HG03354 (cell line): ENCODE measurements around the gene LRP2.

ENCODE experiments used
- ATAC-seq: cut with Tn5 transposase; IDR thresholded peaks from one replicate; pipeline ENCODE4 v1.9.1; 2021; ENCODE audit warnings: mild to moderate bottlenecking; ENCODE audit not compliant: unreplicated experiment, poor library complexity, severe bottlenecking

LRP2 gene

DNA sequence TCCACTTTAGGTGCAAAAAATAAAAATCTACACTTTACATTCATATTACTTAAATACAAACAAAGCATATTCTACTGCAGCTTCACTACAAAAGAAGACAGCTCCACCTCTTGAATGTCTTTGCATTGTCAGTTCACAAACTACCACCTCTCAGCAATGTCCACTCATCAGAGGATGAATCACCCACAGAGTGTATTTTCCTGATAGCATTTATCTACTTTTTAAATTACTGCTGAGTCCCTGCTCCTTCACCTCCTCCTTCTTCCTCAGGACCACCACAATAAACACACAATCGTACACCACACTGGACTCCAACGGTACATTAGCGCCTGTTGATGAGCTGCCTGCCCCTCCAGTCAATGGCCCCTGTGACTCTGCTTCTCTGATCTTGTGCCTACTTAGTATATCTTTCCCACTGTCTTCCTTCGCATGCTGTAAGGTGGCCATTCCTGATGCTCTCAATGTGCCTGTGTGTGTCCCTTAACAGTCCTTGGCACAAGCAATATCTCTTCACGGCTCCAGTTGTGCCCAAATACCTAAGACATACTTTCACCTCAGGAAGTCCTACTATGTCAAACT, 172.0 kb downstream of the LRP2 start:
- no peak for ATAC-seq

DNA sequence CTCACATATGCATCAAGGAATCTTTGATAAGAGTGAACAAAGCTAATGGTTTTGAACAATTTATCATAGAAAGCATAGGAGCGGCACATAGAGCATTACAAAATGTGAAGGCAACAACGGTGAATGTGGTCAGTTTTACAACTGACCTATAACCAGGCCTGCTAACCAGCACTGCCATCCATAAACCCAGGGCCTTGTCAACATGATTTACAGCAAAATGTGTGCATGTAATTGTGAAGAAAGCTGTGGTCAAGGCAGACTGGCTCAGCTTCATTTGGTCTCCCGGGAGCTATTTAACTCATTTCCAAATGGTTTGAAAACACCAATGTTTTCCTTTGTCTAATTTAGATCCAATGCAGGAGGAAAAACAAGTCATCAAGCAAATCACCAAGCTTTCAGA, 173.2 kb downstream of the LRP2 start:
- ATAC-seq = no peak

DNA sequence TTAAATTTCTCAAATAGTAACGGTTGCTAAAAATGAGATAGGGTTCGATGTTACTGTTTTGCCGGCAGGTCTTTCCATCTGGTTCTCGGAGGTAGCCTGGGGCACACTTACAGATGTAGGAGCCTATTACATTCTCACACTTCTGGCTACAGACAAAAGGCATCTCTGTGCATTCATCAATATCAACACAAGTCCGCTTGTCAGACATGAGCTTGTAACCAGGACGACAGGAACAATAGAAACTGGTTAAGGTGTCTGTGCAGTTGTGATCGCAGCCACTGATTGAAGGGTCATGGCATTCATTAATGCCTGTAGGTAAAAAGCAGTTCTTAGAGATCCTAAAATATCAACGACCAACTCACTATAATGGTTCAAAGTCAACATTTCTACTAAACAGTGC, 176.6 kb downstream of the LRP2 start:
- ATAC-seq = no peak

DNA sequence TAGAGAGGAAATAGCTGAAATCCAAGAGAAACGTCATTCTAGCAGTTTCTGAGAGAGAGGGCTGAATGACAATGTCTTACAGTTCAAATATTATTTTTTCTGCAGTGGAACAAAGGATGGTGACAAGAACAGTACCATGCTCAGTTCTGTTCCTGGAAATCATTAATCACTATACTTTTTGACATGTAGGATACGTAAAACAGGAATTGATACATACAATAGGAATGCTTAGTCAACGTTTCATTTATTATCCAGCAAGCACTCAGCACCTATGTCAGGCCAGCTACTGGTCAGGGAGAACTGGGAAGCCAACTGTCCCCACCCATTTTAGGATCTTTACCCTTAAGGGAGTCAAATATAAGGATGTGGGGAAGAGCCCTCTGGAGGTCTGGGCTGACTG, 178.3 kb downstream of the LRP2 start:
- no peak for ATAC-seq

DNA sequence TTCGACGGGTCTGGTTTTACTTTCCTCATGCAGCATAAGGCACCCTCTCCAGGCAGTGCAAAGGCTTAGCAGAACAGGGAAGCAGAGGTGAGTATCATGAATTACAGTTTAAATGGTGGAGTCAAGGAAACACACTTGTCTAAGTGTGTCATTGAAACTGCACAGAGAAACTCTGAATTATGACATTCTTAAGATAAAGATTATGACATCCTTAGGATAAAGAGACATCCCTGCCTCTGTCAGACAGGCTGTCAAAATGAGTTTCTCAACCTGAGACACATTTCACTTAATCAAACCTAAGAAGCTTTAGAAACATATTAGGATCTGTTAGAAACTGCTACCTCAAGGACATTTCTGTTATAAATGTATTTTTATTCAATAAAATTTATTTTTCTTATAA, 179.8 kb downstream of the LRP2 start:
- no peak for ATAC-seq

DNA sequence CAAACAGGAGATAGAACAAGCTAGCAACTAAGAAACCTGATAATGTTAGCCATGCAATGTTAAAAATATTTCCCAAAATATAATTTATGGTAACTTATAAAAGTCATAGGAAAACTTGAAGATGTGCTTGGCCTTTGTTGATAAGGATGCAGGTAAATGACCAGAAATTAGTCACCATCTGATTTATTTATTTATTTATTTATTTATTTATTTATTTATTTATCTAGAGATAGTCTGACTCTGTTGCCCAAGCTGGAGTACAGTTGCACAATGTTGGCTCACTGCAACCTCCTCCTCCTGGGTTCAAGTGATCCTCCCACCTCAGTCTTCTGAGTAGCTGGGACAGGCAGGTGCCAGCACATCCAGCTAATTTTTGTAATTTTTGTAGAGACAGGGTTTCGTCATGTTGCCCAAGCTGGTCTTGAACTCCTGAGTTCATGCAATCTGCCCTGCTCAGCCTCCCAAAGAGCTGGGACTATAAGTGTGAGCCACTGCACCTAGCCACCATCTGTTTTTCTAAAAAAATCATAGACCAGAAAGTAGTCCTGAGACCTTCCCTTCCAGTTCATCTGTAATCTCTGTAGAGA, 183.4 kb downstream of the LRP2 start:
- no peak for ATAC-seq

DNA sequence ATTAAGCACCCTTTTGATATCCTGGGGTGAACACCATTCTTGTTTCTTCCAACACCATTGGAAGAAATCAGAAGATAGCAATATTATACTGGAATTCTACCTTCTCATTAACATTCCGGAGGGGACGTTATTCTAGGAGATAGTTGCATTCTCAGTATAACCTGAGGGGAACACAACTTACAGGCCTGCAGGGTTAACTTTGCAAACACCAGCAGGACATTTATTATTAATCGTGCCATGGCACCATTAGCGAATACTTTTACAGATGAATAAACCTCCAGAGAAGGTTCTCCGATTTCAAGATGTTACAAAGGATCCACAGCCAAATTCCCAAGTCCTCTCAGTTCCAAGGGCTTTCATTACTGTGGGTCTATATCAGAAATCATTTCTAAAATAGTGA, 184.0 kb downstream of the LRP2 start:
- no peak for ATAC-seq

DNA sequence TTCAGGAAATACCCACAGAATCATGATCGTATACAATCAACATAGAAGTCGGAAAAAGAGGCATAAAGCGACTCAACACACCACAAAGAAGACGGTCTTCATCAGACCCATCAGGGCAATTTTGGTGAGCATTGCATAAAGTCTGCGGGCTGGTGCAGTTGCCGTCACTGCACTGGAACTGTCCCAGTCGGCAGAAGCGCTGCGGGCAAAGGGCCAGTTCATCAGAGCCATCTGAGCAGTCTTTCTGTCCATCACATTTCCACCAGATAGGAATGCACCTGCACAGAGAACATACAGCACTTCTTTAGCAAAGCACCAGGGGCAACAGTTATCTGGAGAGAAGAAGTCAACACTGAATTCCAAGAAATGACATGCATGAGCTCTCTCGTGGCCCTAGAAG, 187.2 kb downstream of the LRP2 start:
- no peak for ATAC-seq

DNA sequence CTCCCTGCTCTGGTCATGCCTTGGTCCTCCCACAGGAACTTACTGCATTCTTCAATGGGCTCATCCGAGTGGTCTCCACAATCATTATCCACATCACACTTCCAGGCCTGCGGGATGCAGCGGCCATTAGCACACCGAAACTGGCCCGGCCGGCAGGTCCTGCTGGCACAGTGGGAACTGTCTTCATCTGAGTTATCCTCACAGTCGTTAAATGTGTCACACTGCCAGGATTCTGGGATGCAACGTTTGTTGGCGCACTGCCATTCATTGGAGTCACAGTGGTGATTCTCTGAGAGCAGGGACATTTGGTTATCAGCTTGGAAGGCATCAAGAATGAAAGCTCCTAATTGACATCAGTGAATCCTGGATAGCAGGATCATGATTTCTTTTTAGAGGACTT, 188.5 kb downstream of the LRP2 start:
- ATAC-seq = no peak

DNA sequence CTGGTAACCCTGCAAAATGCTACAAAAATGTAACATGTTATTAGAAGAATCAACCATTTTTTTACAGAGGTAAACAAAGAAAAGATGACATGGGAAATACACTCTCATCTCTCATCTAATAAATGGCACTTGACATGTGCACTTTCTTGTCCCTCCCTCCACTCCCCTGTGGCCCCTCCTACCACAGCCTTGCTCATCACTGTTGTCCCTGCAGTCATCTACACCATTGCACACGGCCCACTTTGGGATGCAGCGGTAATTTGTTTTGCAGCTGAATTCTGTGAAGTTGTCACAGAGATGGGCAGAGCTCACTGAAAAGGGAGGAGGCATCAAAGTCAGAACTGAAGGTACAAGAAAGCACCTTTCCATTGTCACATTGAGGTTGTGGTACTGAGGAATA, 189.4 kb downstream of the LRP2 start:
- ATAC-seq = no peak

DNA sequence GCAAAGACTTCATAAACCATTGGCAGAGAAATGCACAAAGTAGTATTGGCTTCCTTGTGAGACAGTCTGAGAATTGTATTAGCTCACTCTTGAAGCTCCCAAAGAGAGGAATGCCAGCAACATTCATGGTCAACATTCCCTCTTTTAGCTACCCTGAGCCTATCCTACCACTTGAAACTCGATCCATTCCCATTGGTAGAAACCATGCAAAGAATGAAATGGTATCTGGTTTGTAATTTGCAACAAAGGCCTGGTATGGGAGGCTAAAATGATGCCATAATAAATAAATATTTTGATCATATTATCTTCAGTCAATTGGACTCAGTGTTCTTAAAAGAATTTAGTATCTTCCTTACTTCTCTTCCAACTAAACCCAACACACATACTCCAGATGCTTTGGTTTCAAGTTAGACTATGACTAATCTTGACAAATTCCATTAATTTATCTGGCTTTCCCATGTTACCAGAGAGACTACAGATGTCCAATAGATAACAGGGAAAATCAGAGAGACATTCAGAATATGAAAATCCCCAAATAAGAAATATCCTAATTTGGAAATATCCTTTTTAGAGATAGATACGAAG, 190.1 kb downstream of the LRP2 start:
- no peak for ATAC-seq

DNA sequence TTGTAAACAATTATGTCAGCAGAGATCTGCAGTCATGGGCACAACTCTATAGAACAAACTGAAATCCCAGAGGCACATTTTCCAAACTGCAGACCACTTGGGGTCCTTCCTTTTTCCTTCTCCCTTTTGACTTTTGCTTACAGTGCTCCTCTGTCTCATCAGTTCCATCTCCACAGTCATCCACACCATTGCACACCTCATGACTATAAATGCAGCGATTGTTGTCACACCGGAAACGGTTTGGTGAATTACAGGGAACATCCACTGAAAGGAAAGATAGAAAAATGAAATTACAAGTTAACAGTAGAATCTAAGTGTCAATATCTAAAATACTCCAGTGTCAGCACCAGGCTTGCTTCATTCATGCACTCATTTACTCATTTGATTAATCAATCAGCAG, 196.5 kb downstream of the LRP2 start:
- no peak for ATAC-seq

DNA sequence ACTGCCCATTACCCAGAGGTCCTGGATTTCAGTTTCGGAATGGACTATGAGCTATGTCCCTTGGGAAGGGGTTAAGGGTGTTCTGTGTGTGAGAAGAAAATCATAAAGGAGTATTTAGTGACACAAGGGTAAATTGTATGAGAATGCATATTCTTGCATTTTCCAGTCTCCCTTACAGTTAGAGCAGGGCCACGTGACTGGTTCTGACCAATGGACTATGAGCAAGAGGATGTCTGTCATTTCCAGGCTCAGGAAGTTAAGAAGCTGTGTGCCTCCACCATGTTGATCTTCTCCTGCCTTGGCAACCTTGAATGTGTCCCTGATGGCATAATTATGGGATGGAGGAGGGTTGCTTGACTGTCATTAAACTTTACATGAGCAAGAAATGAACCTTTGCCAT, 198.0 kb downstream of the LRP2 start:
- ATAC-seq = no peak

DNA sequence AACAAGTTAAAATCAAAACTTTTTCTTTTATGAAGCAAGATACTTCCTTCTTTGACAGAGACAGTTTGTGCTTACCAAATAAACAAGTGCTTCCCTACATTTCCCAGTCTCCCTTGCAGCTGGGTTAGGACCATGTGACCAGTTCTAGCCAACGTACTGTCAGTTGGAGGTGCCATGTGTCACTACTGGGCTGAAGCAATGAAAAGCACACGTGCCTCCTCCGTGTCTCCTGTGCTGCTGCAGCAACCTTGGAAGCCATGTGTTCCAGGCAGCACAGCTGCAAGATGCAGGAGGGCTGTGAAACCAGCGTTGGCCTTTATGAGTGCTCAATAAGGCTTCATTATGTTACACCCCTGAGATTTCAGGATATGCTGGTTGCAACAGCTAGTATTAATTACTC, 199.7 kb downstream of the LRP2 start:
- ATAC-seq = no peak

DNA sequence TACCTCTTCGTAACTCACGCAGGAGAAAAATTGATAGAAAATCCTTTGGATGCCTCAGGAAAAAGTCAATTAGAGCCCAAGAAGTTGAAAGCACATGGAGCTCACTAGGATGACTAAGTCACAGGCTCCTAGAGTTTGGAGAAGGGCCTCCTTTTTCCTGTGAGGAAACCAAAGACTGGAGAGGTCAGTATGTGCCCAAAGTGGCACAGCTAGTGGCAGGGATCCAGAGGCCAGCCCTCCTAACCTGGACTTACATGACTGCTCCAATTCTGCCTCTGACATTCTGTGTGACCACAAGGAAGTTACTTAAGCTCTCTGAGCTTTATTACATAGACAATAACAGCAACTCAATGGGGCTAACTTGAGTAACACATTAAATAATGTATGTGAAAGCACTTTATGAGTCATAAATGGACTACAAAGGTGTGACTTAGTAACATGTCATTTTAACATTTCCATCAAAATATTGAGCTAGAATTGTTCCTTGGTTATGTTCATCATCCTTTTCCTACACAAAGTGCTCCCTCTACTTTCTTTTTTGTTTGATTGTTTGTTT, 201.3 kb downstream of the LRP2 start:
- no peak for ATAC-seq

DNA sequence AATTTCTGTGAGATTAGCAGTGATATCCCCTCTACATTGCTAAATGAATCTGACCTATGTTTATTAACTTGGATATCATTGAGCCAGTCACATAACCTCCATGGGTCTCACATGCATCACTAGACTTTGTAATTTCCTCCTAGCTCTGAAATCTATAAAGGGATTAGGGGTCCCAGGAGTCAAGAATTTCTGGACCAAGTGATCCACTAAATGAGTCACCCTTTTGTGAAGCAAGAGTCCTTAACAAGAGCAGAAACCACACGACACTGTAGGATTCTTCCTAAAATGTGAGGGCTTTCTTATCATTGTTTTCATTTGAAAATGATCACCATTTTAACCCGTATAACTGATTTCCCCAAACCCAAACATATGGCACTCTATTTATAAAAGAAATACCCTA, 202.6 kb downstream of the LRP2 start:
- ATAC-seq = no peak

DNA sequence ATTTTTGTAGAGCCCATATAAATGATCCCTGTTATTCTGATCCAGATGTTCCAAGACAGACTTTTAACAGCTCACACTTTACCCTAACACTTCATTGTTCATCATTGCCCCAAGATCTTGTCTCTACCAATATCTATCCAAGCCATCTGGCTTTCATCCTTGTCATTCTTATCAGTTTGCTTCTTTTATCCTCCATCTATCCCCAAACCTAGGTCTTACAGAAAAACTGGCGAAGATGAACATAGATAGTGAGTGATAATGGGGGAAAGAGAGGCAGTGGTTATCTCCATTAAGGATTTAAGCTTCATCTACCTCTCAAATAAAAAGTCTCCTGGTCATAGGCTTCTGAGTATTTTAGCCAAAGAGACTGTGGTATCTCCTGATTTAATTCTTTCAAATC, 203.5 kb downstream of the LRP2 start:
- no peak for ATAC-seq

DNA sequence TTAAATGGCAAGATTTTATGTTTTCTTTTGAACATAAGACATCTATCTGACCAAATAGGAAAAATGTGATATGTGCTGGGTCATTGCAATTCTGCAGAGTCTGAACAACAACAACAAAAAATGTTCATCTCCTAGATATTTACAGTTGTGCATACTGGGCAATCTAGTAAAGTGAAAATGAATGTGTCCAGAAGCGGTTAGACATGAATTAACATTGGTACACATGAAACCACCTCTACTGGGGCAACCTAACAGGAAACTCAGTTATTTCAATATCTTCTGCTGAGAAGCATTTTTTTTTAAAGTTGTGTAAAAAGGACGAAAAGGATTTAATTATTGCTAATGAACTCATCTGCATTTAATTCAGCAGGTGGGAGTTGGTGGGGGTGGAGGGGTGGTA, 216.1 kb downstream of the LRP2 start:
- ATAC-seq = no peak

DNA sequence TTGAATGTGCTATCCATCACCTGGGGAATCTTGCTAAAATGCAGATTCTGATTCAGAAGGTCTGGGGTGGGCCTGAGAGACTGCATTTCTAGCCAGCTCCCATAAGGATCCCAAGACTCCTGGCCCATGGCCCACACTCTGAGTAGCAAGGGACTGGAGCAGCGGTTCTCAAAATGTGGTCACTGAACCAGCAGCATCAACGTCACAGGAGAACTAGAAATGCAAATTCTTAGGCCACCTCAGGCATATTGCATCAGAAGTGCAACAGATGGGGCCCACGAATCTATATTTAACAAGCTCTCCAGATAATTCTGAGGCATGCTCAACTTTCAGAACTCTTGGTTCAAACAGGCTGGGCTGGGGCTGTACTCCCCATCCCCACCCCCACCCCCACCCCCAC, 218.3 kb downstream of the LRP2 start:
- no peak for ATAC-seq

DNA sequence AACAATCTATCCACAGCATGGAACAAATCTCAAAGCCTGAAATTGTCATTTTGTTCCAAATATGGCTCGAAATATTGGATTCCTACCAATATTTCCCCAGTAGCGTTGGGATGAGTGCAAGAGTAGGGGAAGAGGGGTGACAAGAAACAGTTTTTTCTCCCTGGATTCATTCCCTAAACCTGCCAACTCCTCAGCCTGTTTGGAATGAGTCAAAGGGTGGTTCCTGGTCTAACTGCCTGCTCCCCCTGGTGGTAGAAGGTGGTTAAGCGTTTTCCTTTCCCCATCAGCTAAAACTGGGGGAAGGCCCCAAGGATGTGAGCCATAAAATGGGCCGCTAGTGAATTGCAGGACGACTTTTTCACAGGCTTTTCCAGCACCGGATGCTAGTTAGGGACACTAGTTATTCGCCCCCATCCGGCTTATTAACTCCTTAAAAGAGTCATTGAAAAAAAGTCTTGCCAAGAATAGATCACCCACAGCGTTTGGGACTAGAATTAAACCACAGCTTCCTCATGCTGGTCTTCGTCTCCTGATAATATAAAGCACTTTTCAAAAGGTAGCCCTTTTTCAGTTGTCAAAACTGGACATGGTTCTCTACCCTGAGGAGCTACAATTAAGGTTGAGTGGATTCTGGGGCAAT, 220.5 kb downstream of the LRP2 start:
- peak; percentile 71 for ATAC-seq
